Measurements from ENCODE around the gene OAS3.

DNA sequence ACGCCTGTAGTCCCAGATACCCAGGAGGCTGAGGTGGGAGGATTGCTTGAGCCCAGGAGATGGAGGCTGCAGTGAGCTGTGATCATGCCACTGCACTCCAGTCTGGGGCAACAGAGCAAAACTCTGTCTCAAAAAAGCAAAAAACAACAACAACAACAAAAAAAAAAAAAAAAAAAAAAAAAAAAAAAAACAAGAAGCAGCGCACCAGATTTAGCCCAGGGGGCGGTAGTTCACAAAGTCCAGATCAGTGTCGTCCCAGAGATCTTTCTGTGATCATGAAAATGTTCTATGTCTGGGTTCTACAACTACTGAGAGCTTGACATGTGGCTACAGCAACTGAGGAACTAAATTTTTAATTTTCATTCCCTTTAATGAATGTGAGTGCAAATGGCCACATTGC lies 67.5 kb downstream of the OAS3 start:
- TF ChIP-seq, protein P1, sequence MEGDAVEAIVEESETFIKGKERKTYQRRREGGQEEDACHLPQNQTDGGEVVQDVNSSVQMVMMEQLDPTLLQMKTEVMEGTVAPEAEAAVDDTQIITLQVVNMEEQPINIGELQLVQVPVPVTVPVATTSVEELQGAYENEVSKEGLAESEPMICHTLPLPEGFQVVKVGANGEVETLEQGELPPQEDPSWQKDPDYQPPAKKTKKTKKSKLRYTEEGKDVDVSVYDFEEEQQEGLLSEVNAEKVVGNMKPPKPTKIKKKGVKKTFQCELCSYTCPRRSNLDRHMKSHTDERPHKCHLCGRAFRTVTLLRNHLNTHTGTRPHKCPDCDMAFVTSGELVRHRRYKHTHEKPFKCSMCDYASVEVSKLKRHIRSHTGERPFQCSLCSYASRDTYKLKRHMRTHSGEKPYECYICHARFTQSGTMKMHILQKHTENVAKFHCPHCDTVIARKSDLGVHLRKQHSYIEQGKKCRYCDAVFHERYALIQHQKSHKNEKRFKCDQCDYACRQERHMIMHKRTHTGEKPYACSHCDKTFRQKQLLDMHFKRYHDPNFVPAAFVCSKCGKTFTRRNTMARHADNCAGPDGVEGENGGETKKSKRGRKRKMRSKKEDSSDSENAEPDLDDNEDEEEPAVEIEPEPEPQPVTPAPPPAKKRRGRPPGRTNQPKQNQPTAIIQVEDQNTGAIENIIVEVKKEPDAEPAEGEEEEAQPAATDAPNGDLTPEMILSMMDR (IDR thresholded peaks at IDR 0.05): no peak
- no peak for TF ChIP-seq POLR2A (IDR thresholded peaks at IDR 0.05)

Data from testis (tissue), 2 donors.